HG03039 (cell line): Measurements from ENCODE around the gene MYH16.
"Not testable (repeated sequence)": the region's sequence is repeated elsewhere in the genome, so short reads cannot be mapped to it uniquely, and the experiment has no call there.

Experiments used
- ATAC-seq: cut with Tn5 transposase; IDR thresholded peaks from one replicate; pipeline ENCODE4 v1.9.1; 2021; ENCODE audit warnings: mild to moderate bottlenecking, moderate library complexity; ENCODE audit not compliant: unreplicated experiment

Gene MYH16

GRCh38 chr7:99272476-99273045, at the start of gene MYH16:
TSS of gene MYH16 (plus strand) at chr7:99272839.
- no peak for ATAC-seq

- ATAC-seq: not testable (repeated sequence)
Measured at GRCh38 chr7:99224263-99224898, 48.3 kb upstream of the MYH16 start.

GRCh38 chr7:99224899-99225265, 47.8 kb upstream of the MYH16 start:
- ATAC-seq: no peak

GRCh38 chr7:99229234-99229633, 43.4 kb upstream of the MYH16 start:
- no peak for ATAC-seq

- ATAC-seq: no peak
Measured at GRCh38 chr7:99232082-99232770, 40.4 kb upstream of the MYH16 start.

- not testable (repeated sequence) for ATAC-seq
Measured at GRCh38 chr7:99232955-99233354, 39.7 kb upstream of the MYH16 start.

- ATAC-seq: no peak
Measured at GRCh38 chr7:99234185-99234584, 38.5 kb upstream of the MYH16 start.

- ATAC-seq: no peak
Measured at GRCh38 chr7:99235925-99236324, 36.7 kb upstream of the MYH16 start.

GRCh38 chr7:99237876-99238275, 34.8 kb upstream of the MYH16 start:
- ATAC-seq: not testable (repeated sequence)

GRCh38 chr7:99238558-99239341, 33.9 kb upstream of the MYH16 start:
- ATAC-seq: no peak

- ATAC-seq: no peak
Measured at GRCh38 chr7:99242682-99243081, 30.0 kb upstream of the MYH16 start.

GRCh38 chr7:99243751-99244337, 28.8 kb upstream of the MYH16 start:
- no peak for ATAC-seq

- no peak for ATAC-seq
Measured at GRCh38 chr7:99244939-99245338, 27.7 kb upstream of the MYH16 start.

- no peak for ATAC-seq
Measured at GRCh38 chr7:99248391-99249095, 24.1 kb upstream of the MYH16 start.

GRCh38 chr7:99249985-99250575, 22.6 kb upstream of the MYH16 start:
- no peak for ATAC-seq

GRCh38 chr7:99252166-99252895, 20.3 kb upstream of the MYH16 start:
- ATAC-seq: no peak

GRCh38 chr7:99253369-99253768, 19.3 kb upstream of the MYH16 start:
- no peak for ATAC-seq

- no peak for ATAC-seq
Measured at GRCh38 chr7:99254390-99254789, 18.2 kb upstream of the MYH16 start.

- no peak for ATAC-seq
Measured at GRCh38 chr7:99255463-99255862, 17.2 kb upstream of the MYH16 start.

GRCh38 chr7:99257065-99257464, 15.6 kb upstream of the MYH16 start:
- ATAC-seq: no peak
